Inferior parietal cortex (tissue), 1 donor: ENCODE measurements around the gene DAZAP1.

Source experiments
- DNase-seq: peaks from one replicate; pipeline ENCODE4 v3.0.0-alpha.2; 2016; ENCODE audit errors: extremely low spot score

The DAZAP1 gene

GRCh38 chr19:1456121-1456900 is 48.9 kb downstream of the DAZAP1 start:
- DNase-seq: no peak

- no peak for DNase-seq
Observed at GRCh38 chr19:1457031-1457739, 49.8 kb downstream of the DAZAP1 start.

- DNase-seq: no peak
Observed at GRCh38 chr19:1457892-1458291, 50.5 kb downstream of the DAZAP1 start.

GRCh38 chr19:1459479-1459878 is 52.1 kb downstream of the DAZAP1 start:
- no peak for DNase-seq

GRCh38 chr19:1460033-1460995 is 52.9 kb downstream of the DAZAP1 start:
- DNase-seq: no peak

- DNase-seq: no peak
Observed at GRCh38 chr19:1461862-1462261, 54.5 kb downstream of the DAZAP1 start.

- DNase-seq: no peak
Observed at GRCh38 chr19:1465191-1466016, 58.0 kb downstream of the DAZAP1 start.

- no peak for DNase-seq
Observed at GRCh38 chr19:1466018-1466460, 58.7 kb downstream of the DAZAP1 start.

GRCh38 chr19:1466461-1467214 is 59.3 kb downstream of the DAZAP1 start:
- DNase-seq: no peak

- no peak for DNase-seq
Observed at GRCh38 chr19:1467215-1467489, 59.8 kb downstream of the DAZAP1 start.

GRCh38 chr19:1467490-1468273 is 60.3 kb downstream of the DAZAP1 start:
- DNase-seq: no peak

- no peak for DNase-seq
Observed at GRCh38 chr19:1468274-1468820, 61.0 kb downstream of the DAZAP1 start.

GRCh38 chr19:1468821-1469254 is 61.5 kb downstream of the DAZAP1 start:
- DNase-seq: no peak

GRCh38 chr19:1469255-1470054 is 62.1 kb downstream of the DAZAP1 start:
- DNase-seq: no peak

- DNase-seq: no peak
Observed at GRCh38 chr19:1470055-1470304, 62.6 kb downstream of the DAZAP1 start.

GRCh38 chr19:1470305-1471009 is 63.1 kb downstream of the DAZAP1 start:
- no peak for DNase-seq

GRCh38 chr19:1471010-1471514 is 63.7 kb downstream of the DAZAP1 start:
- DNase-seq: no peak

GRCh38 chr19:1471515-1472160 is 64.3 kb downstream of the DAZAP1 start:
- DNase-seq: no peak
